Regular cardiac myocyte (primary cell): ENCODE data around the gene TUBB1. TPM values are rescaled to one million over a fixed set of nuclear protein-coding genes. Genes with fewer than 3 reads are reported as not detected.

ENCODE experiments used
- total RNA-seq: library from RNA; depleted of rRNA; stranded (reverse); fragments of >200 nt; gene quantifications from 2 replicates; pipeline ENCODE4 v1.2.3, GENCODE V29; 2014

TUBB1 gene
- total RNA-seq = not detected in 2 replicates

GRCh38 chr20:59019217-59019616 is at the start of gene TUBB1:
Gene TUBB1, plus strand, starts transcription at chr20:59019429. Its CDS starts 94 bp downstream, at chr20:59019523.

DNA sequence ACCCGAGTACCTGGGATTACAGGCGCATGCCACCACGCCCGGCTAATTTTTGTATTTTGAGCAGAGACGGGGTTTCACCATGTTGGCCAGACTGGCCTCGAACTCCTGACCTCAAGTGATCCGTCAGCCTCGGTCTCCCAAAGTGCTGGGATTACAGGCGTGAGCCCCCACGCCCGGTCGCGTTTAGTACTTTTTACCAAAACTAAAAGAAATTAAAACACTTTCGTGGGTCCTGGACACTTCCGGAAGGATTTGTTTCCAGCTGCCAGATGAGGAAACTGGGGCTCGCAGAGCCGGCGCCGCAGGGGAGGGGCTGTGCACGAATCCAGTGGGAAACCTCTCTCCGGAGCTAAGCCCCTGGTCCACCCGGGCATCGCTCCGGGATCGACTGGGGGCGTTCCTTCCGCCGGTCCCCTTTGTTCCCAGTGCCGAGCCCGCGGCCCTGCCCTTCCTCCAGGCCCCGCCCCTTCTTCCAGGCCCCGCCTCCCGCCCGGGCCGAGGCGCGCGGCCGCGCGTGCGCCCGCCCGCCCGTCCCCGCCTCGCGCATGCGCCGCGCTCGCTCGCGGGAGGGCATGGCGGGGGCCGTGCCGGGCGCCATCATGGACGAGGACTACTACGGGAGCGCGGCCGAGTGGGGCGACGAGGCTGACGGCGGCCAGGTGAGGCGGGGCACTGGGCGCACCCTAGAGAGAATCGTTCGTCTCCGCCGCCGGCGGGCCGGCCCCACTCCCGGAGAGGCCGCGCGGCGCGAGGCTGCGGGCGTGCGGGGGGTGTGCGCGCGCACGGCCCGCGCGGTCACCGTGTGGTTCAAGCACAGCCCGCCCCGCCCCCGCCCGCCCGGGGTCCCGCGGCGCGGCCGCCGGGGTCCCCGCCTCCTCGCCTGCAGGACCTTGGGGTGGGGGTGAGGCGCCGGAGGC is 38.3 kb upstream of the TUBB1 start, which contains the start of gene NELFCD:
Gene NELFCD, plus strand, starts transcription at position 546 of the 917 bp plus-strand sequence. Its CDS starts 54 bp downstream, at position 600.

GRCh38 chr20:59006864-59007664 is 12.2 kb upstream of the TUBB1 start, which contains the start of gene CTSZ:
Gene CTSZ, minus strand, starts transcription at chr20:59007254. Its CDS starts 126 bp downstream, at chr20:59007128.

GRCh38 chr20:59032023-59032712 is 12.9 kb downstream of the TUBB1 start, which contains the start of gene ATP5F1E:
Gene ATP5F1E, minus strand, starts transcription at chr20:59032335. Its CDS starts 84 bp downstream, at chr20:59032251.

DNA sequence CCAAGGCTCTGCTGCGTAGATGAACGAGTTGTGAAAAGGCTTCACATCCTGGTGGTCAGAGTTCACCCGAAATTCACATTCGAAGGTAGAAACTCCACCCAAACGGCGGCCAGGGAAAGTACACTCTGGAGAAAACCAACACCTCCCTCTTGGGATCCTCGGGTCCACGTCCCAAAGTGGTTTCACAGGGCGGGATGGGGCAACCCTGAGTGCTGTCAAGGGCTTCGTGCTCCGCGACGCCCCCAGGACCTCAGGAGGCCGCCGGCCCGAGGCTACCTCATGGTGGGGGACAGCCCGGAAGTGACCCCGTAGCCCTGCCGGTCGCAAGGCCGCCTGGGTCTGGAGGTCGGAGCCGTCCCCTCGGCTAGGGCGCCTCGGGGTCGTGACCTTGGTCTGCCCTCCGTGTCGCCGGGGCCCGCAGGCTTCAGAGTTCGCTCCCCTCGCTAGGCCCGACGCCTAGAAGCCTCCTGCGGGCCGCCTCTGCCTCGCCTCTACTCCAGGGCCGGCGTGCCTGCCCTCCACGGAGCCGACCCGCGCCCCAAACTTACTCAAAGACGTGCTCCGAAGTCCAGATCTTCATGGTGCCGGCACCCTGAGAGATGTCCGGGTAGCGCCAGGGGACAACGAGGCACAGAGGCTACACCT is 23.0 kb downstream of the TUBB1 start, which contains the start of gene PRELID3B:
Gene PRELID3B, minus strand, starts transcription at position 636 of the 645 bp plus-strand sequence. Its CDS starts 56 bp downstream, at position 580.

Other genes starting within 250 kb of the TUBB1 start
- gene GNAS-AS1, start 168.5 kb upstream of the TUBB1 start, total RNA-seq = 0.58 and 1.1 TPM in 2 replicates
- gene GNAS, start 166.7 kb upstream of the TUBB1 start, total RNA-seq = 220 and 244 TPM in 2 replicates
- gene NELFCD, start 38.2 kb upstream of the TUBB1 start, total RNA-seq = 39.7 and 51.0 TPM in 2 replicates
- 144 and 156 TPM in 2 replicates for gene CTSZ, start 12.2 kb upstream of the TUBB1 start, total RNA-seq
- 22.8 and 25.9 TPM in 2 replicates for gene ATP5F1E, start 12.9 kb downstream of the TUBB1 start, total RNA-seq
- gene PRELID3B, start 23.4 kb downstream of the TUBB1 start, total RNA-seq = 76.1 and 91.3 TPM in 2 replicates
- gene ZNF831, start 144.4 kb downstream of the TUBB1 start, total RNA-seq = not detected in 2 replicates